ENCODE results near the gene FGF14. TPM values are rescaled to one million over a fixed set of nuclear protein-coding genes. Genes with fewer than 3 reads are reported as not detected.
"Not testable (repeated sequence)": the region's sequence is repeated elsewhere in the genome, so short reads cannot be mapped to it uniquely, and the experiment has no call there.

The FGF14 gene
- total RNA-seq, 2 donors from 2014 or later = not detected

GRCh38 chr13:102020611-102021216, 381.1 kb downstream of the FGF14 start:
- H3K36me3 Mint-ChIP-seq = peaks cover 14% of the 10 kb centered on the region
- no peak for ATAC-seq
- no peaks in the 10 kb centered on the region for H3K27me3 Mint-ChIP-seq
- no peak overlapping the region for H3K4me3 Mint-ChIP-seq
- H3K9me3 Mint-ChIP-seq = peaks cover 31% of the 10 kb centered on the region
- H3K27ac Mint-ChIP-seq = no peak overlapping the region
- no peaks in the 10 kb centered on the region for H3K4me1 Mint-ChIP-seq (ENCODE audit: low read depth in 2 of 2)
- no peak for DNase-seq (ENCODE audit: low spot score)

GRCh38 chr13:102018716-102019115, 383.1 kb downstream of the FGF14 start:
- Mint-ChIP-seq H3K27ac (no peak overlapping the region), H3K27me3 (no peaks in the 10 kb centered on the region)

GRCh38 chr13:102017248-102017647, 384.6 kb downstream of the FGF14 start:
- peaks cover 14% of the 10 kb centered on the region for H3K36me3 Mint-ChIP-seq
- DNase-seq (ENCODE audit: low spot score) (no peak), ATAC-seq (no peak)
- H3K4me1 Mint-ChIP-seq (ENCODE audit: low read depth in 2 of 2) = no peaks in the 10 kb centered on the region
- no peak overlapping the region for H3K27ac Mint-ChIP-seq
- no peaks in the 10 kb centered on the region for H3K27me3 Mint-ChIP-seq
- peaks cover 30% of the 10 kb centered on the region for H3K9me3 Mint-ChIP-seq
- no peak overlapping the region for H3K4me3 Mint-ChIP-seq

More at GRCh38 chr13:102018716-102019115, 383.1 kb downstream of the FGF14 start:
- peaks cover 14% of the 10 kb centered on the region for H3K36me3 Mint-ChIP-seq
- H3K4me3 Mint-ChIP-seq = no peak overlapping the region
- ATAC-seq (no peak), DNase-seq (ENCODE audit: low spot score) (no peak)
- H3K9me3 Mint-ChIP-seq = peaks cover 31% of the 10 kb centered on the region
- H3K4me1 Mint-ChIP-seq (ENCODE audit: low read depth in 2 of 2) = no peaks in the 10 kb centered on the region

GRCh38 chr13:102012299-102013293, 389.3 kb downstream of the FGF14 start:
- no peak for ATAC-seq
- Mint-ChIP-seq H3K4me3 (no peak overlapping the region), H3K27me3 (no peaks in the 10 kb centered on the region), H3K36me3 (peaks cover under 1% of the 10 kb centered on the region), H3K4me1 (ENCODE audit: low read depth in 2 of 2) (no peaks in the 10 kb centered on the region), H3K27ac (no peak overlapping the region), H3K9me3 (peaks cover 4% of the 10 kb centered on the region)
- no peak for DNase-seq (ENCODE audit: low spot score)

- not testable (repeated sequence) for H3K36me3 Mint-ChIP-seq; ATAC-seq; H3K27me3 Mint-ChIP-seq; DNase-seq (ENCODE audit: low spot score); H3K4me3 Mint-ChIP-seq; H3K27ac Mint-ChIP-seq; H3K4me1 Mint-ChIP-seq (ENCODE audit: low read depth in 2 of 2); H3K9me3 Mint-ChIP-seq
These were observed 390.4 kb downstream of the FGF14 start for GRCh38 chr13:102011455-102011854.

GRCh38 chr13:102003848-102004570, 397.8 kb downstream of the FGF14 start:
- DNase-seq (ENCODE audit: low spot score) (no peak), ATAC-seq (no peak)
- no peaks in the 10 kb centered on the region for H3K27me3 Mint-ChIP-seq
- no peak overlapping the region for H3K4me3 Mint-ChIP-seq
- H3K27ac Mint-ChIP-seq = no peak overlapping the region
- H3K4me1 Mint-ChIP-seq (ENCODE audit: low read depth in 2 of 2) = no peaks in the 10 kb centered on the region
- peaks cover 6% of the 10 kb centered on the region for H3K9me3 Mint-ChIP-seq
- H3K36me3 Mint-ChIP-seq = no peaks in the 10 kb centered on the region

GRCh38 chr13:102002287-102002686, 399.6 kb downstream of the FGF14 start:
- Mint-ChIP-seq H3K9me3 (peaks cover 6% of the 10 kb centered on the region), H3K27me3 (no peaks in the 10 kb centered on the region), H3K36me3 (no peaks in the 10 kb centered on the region), H3K4me3 (no peak overlapping the region), H3K27ac (no peak overlapping the region), H3K4me1 (ENCODE audit: low read depth in 2 of 2) (no peaks in the 10 kb centered on the region)
- DNase-seq (ENCODE audit: low spot score) (no peak), ATAC-seq (no peak)

GRCh38 chr13:102000764-102001163, 401.1 kb downstream of the FGF14 start:
- DNase-seq (ENCODE audit: low spot score) = no peak
- H3K27me3 Mint-ChIP-seq = no peaks in the 10 kb centered on the region
- H3K36me3 Mint-ChIP-seq = no peaks in the 10 kb centered on the region
- no peaks in the 10 kb centered on the region for H3K4me1 Mint-ChIP-seq (ENCODE audit: low read depth in 2 of 2)
- H3K27ac Mint-ChIP-seq = no peak overlapping the region
- peaks cover 10% of the 10 kb centered on the region for H3K9me3 Mint-ChIP-seq
- ATAC-seq = no peak
- H3K4me3 Mint-ChIP-seq = no peak overlapping the region

GRCh38 chr13:101998129-101998528, 403.7 kb downstream of the FGF14 start:
- Mint-ChIP-seq H3K4me3 (no peak overlapping the region), H3K27ac (no peak overlapping the region), H3K4me1 (ENCODE audit: low read depth in 2 of 2) (no peaks in the 10 kb centered on the region), H3K9me3 (peaks cover 10% of the 10 kb centered on the region), H3K36me3 (no peaks in the 10 kb centered on the region), H3K27me3 (no peaks in the 10 kb centered on the region)
- ATAC-seq (no peak), DNase-seq (ENCODE audit: low spot score) (no peak)

GRCh38 chr13:101996954-101997353, 404.9 kb downstream of the FGF14 start:
- peaks cover 16% of the 10 kb centered on the region for H3K9me3 Mint-ChIP-seq
- no peaks in the 10 kb centered on the region for H3K36me3 Mint-ChIP-seq
- H3K4me3 Mint-ChIP-seq = no peak overlapping the region
- no peak overlapping the region for H3K27ac Mint-ChIP-seq
- H3K4me1 Mint-ChIP-seq (ENCODE audit: low read depth in 2 of 2) = no peaks in the 10 kb centered on the region
- DNase-seq (ENCODE audit: low spot score) = no peak
- ATAC-seq = no peak
- H3K27me3 Mint-ChIP-seq = no peaks in the 10 kb centered on the region

GRCh38 chr13:101989798-101990350, 412.0 kb downstream of the FGF14 start:
- H3K4me3 Mint-ChIP-seq = no peak overlapping the region

GRCh38 chr13:101988140-101988539, 413.7 kb downstream of the FGF14 start:
- DNase-seq (ENCODE audit: low spot score) (no peak), ATAC-seq (no peak)
- H3K9me3 Mint-ChIP-seq = peaks cover 14% of the 10 kb centered on the region
- H3K4me1 Mint-ChIP-seq (ENCODE audit: low read depth in 2 of 2) = no peaks in the 10 kb centered on the region
- H3K36me3 Mint-ChIP-seq = no peaks in the 10 kb centered on the region
- no peak overlapping the region for H3K4me3 Mint-ChIP-seq
- H3K27ac Mint-ChIP-seq = no peak overlapping the region
- H3K27me3 Mint-ChIP-seq = no peaks in the 10 kb centered on the region

More at GRCh38 chr13:101989798-101990350, 412.0 kb downstream of the FGF14 start:
- H3K4me1 Mint-ChIP-seq (ENCODE audit: low read depth in 2 of 2) = no peaks in the 10 kb centered on the region
- ATAC-seq (no peak), DNase-seq (ENCODE audit: low spot score) (no peak)
- H3K27ac Mint-ChIP-seq = no peak overlapping the region
- H3K27me3 Mint-ChIP-seq = no peaks in the 10 kb centered on the region
- H3K36me3 Mint-ChIP-seq = no peaks in the 10 kb centered on the region
- peaks cover 14% of the 10 kb centered on the region for H3K9me3 Mint-ChIP-seq

- H3K27me3 Mint-ChIP-seq = no peaks in the 10 kb centered on the region
- no peaks in the 10 kb centered on the region for H3K4me1 Mint-ChIP-seq (ENCODE audit: low read depth in 2 of 2)
- no peak for ATAC-seq
- H3K36me3 Mint-ChIP-seq = no peaks in the 10 kb centered on the region
- DNase-seq (ENCODE audit: low spot score) = no peak
- no peak overlapping the region for H3K27ac Mint-ChIP-seq
- peaks cover 8% of the 10 kb centered on the region for H3K9me3 Mint-ChIP-seq
- no peak overlapping the region for H3K4me3 Mint-ChIP-seq
These were observed 415.5 kb downstream of the FGF14 start for GRCh38 chr13:101986316-101986715.

Measured in natural killer cell treated with Interleukin-12 subunit alpha and Interleukin-12 subunit beta and Interleukin-15 and Interleukin-18, amount 100 ng/mL, for 72 hours (primary cell).